LNCAP (cell line): Measurements from ENCODE around the gene DYNC1I1.

Experiments
- CTCF ChIP-seq: fragments of 450-650 bp; IDR thresholded peaks from 2 replicates; pipeline ENCODE4 v1.5.1; 2017; ENCODE audit warnings: mild to moderate bottlenecking

DYNC1I1 gene

GRCh38 chr7:95875519-95875918 lies 103.2 kb downstream of the DYNC1I1 start:
- TF ChIP-seq CTCF = no peak

GRCh38 chr7:95878677-95879076 lies 106.3 kb downstream of the DYNC1I1 start:
- no peak for TF ChIP-seq CTCF

GRCh38 chr7:95881597-95881996 lies 109.2 kb downstream of the DYNC1I1 start:
- TF ChIP-seq CTCF = no peak

GRCh38 chr7:95883217-95883616 lies 110.9 kb downstream of the DYNC1I1 start:
- TF ChIP-seq CTCF = no peak

GRCh38 chr7:95886501-95887090 lies 114.2 kb downstream of the DYNC1I1 start:
- TF ChIP-seq CTCF = no peak

GRCh38 chr7:95893484-95893883 lies 121.1 kb downstream of the DYNC1I1 start:
- no peak for TF ChIP-seq CTCF

GRCh38 chr7:95897557-95898251 lies 125.3 kb downstream of the DYNC1I1 start:
- TF ChIP-seq CTCF = no peak
